GM18502 (cell line): ENCODE results near the gene ZBTB17.

Source experiments
- ATAC-seq: cut with Tn5 transposase; IDR thresholded peaks from one replicate; pipeline ENCODE4 v1.9.1; 2021; ENCODE audit warnings: mild to moderate bottlenecking; ENCODE audit not compliant: unreplicated experiment, poor library complexity

Gene ZBTB17

GRCh38 chr1:15950302-15950701, 25.6 kb downstream of the ZBTB17 start:
- ATAC-seq = no peak

GRCh38 chr1:15949453-15950245, 26.3 kb downstream of the ZBTB17 start:
- peak; percentile 79 for ATAC-seq

GRCh38 chr1:15948595-15949452, 27.1 kb downstream of the ZBTB17 start:
- ATAC-seq = peak; percentile 6

GRCh38 chr1:15948091-15948591, 27.8 kb downstream of the ZBTB17 start:
- ATAC-seq = no peak

GRCh38 chr1:15947382-15948090, 28.4 kb downstream of the ZBTB17 start:
- ATAC-seq = no peak

- no peak for ATAC-seq
These were observed 29.1 kb downstream of the ZBTB17 start for GRCh38 chr1:15946571-15947381.

- no peak for ATAC-seq
These were observed 30.0 kb downstream of the ZBTB17 start for GRCh38 chr1:15945832-15946448.

- ATAC-seq = no peak
These were observed 30.7 kb downstream of the ZBTB17 start for GRCh38 chr1:15945011-15945831.

- ATAC-seq = no peak
These were observed 31.4 kb downstream of the ZBTB17 start for GRCh38 chr1:15944308-15945010.

- ATAC-seq = no peak
These were observed 32.0 kb downstream of the ZBTB17 start for GRCh38 chr1:15943992-15944307.

GRCh38 chr1:15943328-15943991, 32.4 kb downstream of the ZBTB17 start:
- ATAC-seq = no peak

GRCh38 chr1:15942661-15943327, 33.1 kb downstream of the ZBTB17 start:
- ATAC-seq = no peak

GRCh38 chr1:15941899-15942660, 33.8 kb downstream of the ZBTB17 start:
- ATAC-seq = no peak

- no peak for ATAC-seq
These were observed 34.7 kb downstream of the ZBTB17 start for GRCh38 chr1:15941044-15941840.
